Measurements from ENCODE around the gene OR5AR1. TPM values are rescaled to one million over a fixed set of nuclear protein-coding genes. Genes with fewer than 3 reads are reported as not detected.

OR5AR1 gene
- total RNA-seq, 1 donor from 2014 or later = not detected

- no peaks in the 10 kb centered on the region for H3F3A ChIP-seq (ENCODE audit: low read depth)
- Mint-ChIP-seq H3K27ac (no peak overlapping the region), H3K4me3 (no peak overlapping the region)
Measured at GRCh38 chr11:56700914-56701485, 37.5 kb downstream of the OR5AR1 start.

DNA sequence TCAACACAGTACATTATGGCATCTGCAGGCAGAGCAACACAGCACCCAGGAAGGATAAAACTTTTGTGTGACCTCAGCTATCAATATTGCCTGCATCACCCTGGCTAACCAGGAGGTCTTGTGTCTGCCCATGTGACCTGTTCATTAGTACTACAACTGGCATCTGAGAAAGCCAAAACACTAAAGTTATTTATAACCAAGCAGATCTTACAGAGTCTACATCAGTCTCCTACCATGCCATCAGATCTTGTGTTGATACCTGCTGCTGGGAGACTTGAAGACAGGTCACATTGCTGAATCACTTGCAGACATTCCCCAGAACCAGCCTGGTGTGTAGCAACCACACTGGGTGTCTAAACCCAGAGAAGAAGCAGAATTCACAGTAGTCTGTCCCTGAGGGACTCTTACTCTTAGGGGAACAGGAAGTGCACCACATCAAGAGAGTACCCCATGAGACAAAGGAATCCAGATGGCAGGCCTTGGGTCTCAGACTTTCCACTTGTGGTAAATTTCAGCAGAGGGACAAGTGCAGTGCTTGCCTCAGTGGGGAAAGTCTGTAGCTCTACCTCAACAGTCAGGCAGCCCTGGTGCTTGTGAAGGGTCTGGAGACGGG, 42.4 kb downstream of the OR5AR1 start:
- Mint-ChIP-seq H3K27ac (no peak overlapping the region), H3K36me3 (no peaks in the 10 kb centered on the region), H3K9me3 (no peaks in the 10 kb centered on the region), H3K4me3 (no peak overlapping the region), H3K4me1 (no peaks in the 10 kb centered on the region), H3K27me3 (ENCODE audit: insufficient read depth, low read depth) (no peaks in the 10 kb centered on the region)
- DNase-seq (ENCODE audit: low spot score) = no peak
- Histone ChIP-seq H3F3A (ENCODE audit: low read depth) (no peaks in the 10 kb centered on the region), H4K20me1 (ENCODE audit: low read depth) (no peaks in the 10 kb centered on the region), H3K4me1 (no peaks in the 10 kb centered on the region), H3K27me3 (no peaks in the 10 kb centered on the region), H3K9ac (no peak overlapping the region), H3K27ac (no peak overlapping the region), H3K4me2 (no peak overlapping the region), H3K36me3 (no peaks in the 10 kb centered on the region), H3K4me3 (no peak overlapping the region), H3K79me2 (ENCODE audit: low read depth) (no peaks in the 10 kb centered on the region), H2AFZ (replicated peaks) (no peak overlapping the region), H3K9me3 (ENCODE audit: low read depth) (no peaks in the 10 kb centered on the region)
- TF ChIP-seq EZH2 (IDR thresholded peaks at IDR 0.05) (no peak), EZH2phosphoT487 (IDR thresholded peaks at IDR 0.05) (no peak)
- TF ChIP-seq, protein P1, sequence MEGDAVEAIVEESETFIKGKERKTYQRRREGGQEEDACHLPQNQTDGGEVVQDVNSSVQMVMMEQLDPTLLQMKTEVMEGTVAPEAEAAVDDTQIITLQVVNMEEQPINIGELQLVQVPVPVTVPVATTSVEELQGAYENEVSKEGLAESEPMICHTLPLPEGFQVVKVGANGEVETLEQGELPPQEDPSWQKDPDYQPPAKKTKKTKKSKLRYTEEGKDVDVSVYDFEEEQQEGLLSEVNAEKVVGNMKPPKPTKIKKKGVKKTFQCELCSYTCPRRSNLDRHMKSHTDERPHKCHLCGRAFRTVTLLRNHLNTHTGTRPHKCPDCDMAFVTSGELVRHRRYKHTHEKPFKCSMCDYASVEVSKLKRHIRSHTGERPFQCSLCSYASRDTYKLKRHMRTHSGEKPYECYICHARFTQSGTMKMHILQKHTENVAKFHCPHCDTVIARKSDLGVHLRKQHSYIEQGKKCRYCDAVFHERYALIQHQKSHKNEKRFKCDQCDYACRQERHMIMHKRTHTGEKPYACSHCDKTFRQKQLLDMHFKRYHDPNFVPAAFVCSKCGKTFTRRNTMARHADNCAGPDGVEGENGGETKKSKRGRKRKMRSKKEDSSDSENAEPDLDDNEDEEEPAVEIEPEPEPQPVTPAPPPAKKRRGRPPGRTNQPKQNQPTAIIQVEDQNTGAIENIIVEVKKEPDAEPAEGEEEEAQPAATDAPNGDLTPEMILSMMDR (IDR thresholded peaks at IDR 0.05) = no peak

More at GRCh38 chr11:56700914-56701485, 37.5 kb downstream of the OR5AR1 start:
- Mint-ChIP-seq H3K36me3 (no peaks in the 10 kb centered on the region), H3K9me3 (no peaks in the 10 kb centered on the region), H3K27me3 (ENCODE audit: insufficient read depth, low read depth) (no peaks in the 10 kb centered on the region), H3K4me1 (no peaks in the 10 kb centered on the region)
- no peak overlapping the region for H3K27ac ChIP-seq
- no peak overlapping the region for H3K4me2 ChIP-seq
- H3K4me3 ChIP-seq = no peak overlapping the region
- no peak overlapping the region for H3K9ac ChIP-seq
- H3K79me2 ChIP-seq (ENCODE audit: low read depth) = no peaks in the 10 kb centered on the region
- TF ChIP-seq, protein P1 (IDR thresholded peaks at IDR 0.05) = no peak
- no peak for TF ChIP-seq EZH2 (IDR thresholded peaks at IDR 0.05)
- TF ChIP-seq EZH2phosphoT487 (IDR thresholded peaks at IDR 0.05) = no peak
- DNase-seq (ENCODE audit: low spot score) = no peak
- no peaks in the 10 kb centered on the region for H3K36me3 ChIP-seq
- H3K27me3 ChIP-seq = no peaks in the 10 kb centered on the region
- no peak overlapping the region for H2AFZ ChIP-seq (replicated peaks)
- no peaks in the 10 kb centered on the region for H4K20me1 ChIP-seq (ENCODE audit: low read depth)
- H3K4me1 ChIP-seq = no peaks in the 10 kb centered on the region
- H3K9me3 ChIP-seq (ENCODE audit: low read depth) = no peaks in the 10 kb centered on the region

DNA sequence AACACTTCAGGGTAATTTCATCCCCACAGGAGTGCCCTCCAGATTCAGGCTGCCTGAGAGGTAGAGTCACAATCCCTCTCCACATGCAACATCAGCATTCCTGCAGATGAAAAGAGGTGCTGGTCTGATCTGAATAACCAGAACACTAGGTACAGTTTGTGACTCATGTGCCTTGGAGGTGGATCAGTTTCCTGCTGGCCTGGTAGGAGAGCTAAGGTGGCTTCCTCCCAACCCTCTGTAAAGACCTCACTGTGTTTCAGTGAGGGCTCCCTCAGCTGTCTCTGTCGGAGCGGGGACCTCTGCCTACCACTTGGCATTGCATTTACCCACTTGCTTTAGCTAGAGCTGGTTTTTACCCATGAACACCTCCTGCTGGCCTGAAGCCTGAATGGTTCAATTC, 43.0 kb downstream of the OR5AR1 start:
- no peaks in the 10 kb centered on the region for H3K4me1 Mint-ChIP-seq
- Histone ChIP-seq H3K9ac (no peak overlapping the region), H3K36me3 (no peaks in the 10 kb centered on the region), H3K27me3 (no peaks in the 10 kb centered on the region), H3K4me1 (no peaks in the 10 kb centered on the region), H3K79me2 (ENCODE audit: low read depth) (no peaks in the 10 kb centered on the region), H3F3A (ENCODE audit: low read depth) (no peaks in the 10 kb centered on the region), H3K4me2 (no peak overlapping the region), H2AFZ (replicated peaks) (no peak overlapping the region), H3K27ac (no peak overlapping the region), H3K4me3 (no peak overlapping the region), H3K9me3 (ENCODE audit: low read depth) (no peaks in the 10 kb centered on the region), H4K20me1 (ENCODE audit: low read depth) (no peaks in the 10 kb centered on the region)
- no peak overlapping the region for H3K27ac Mint-ChIP-seq
- peaks cover 2% of the 10 kb centered on the region for H3K9me3 Mint-ChIP-seq
- TF ChIP-seq EZH2phosphoT487 (IDR thresholded peaks at IDR 0.05) = no peak
- TF ChIP-seq, protein P1 (IDR thresholded peaks at IDR 0.05) = no peak
- no peak for TF ChIP-seq EZH2 (IDR thresholded peaks at IDR 0.05)
- no peak overlapping the region for H3K4me3 Mint-ChIP-seq
- no peaks in the 10 kb centered on the region for H3K27me3 Mint-ChIP-seq (ENCODE audit: insufficient read depth, low read depth)
- no peaks in the 10 kb centered on the region for H3K36me3 Mint-ChIP-seq
- no peak for DNase-seq (ENCODE audit: low spot score)
